ENCODE results near the gene LRRC57.

The LRRC57 gene

DNA sequence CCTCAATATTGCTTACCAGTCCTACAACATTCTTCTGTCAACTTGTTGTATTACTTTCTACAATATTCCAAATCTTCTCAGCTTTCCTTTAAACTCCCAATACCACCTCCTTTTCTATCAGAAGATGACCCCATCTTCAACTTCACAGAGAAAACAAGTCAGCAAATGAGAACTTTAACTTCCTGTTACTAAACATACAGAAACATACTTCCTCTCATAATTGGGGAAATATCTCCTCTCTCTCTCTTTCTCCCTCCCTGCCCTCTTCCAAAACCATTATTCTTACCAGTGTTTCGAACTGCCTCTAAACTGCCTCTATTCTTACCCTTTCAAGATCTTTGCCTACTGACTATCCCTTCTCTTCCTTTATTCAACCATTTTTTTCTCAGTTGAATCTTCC is 54.9 kb downstream of the LRRC57 start:
- in situ Hi-C loops (cut with MboI; ENCODE audit: low sequenced_read_pairs): no loop called here

DNA sequence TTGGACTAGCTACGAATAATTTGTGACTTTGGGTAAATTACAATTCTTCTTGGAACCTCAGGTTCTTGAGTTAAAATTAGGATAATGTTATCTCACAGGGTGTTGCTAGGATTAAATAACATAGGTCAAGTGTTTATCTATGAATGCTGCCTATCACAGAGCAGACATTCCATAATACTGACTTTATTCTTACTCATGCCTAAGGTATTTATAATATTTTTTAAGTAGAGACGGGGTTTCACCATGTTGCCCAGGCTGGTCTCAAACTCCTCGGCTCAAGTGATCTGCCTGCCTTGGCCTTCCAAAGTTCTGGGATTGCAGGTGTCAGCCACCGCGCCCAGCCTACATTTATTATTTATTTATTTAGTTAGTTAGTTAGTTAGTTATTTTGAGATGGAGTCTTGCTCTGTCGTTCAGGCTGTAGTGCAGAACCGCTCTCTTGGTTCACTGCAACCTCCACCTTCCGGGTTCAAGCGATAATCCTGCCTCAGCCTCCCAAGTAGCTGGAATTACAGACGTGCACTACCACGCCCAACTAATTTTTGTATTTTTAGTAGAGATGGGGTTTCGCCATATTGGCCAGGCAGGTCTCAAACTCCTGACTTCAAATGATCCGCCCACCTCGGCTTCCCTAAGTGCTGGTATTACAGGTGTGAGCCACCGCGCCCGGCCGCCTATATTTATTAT is 56.9 kb downstream of the LRRC57 start:
- in situ Hi-C loops (cut with MboI; ENCODE audit: low sequenced_read_pairs): no loop called here

DNA sequence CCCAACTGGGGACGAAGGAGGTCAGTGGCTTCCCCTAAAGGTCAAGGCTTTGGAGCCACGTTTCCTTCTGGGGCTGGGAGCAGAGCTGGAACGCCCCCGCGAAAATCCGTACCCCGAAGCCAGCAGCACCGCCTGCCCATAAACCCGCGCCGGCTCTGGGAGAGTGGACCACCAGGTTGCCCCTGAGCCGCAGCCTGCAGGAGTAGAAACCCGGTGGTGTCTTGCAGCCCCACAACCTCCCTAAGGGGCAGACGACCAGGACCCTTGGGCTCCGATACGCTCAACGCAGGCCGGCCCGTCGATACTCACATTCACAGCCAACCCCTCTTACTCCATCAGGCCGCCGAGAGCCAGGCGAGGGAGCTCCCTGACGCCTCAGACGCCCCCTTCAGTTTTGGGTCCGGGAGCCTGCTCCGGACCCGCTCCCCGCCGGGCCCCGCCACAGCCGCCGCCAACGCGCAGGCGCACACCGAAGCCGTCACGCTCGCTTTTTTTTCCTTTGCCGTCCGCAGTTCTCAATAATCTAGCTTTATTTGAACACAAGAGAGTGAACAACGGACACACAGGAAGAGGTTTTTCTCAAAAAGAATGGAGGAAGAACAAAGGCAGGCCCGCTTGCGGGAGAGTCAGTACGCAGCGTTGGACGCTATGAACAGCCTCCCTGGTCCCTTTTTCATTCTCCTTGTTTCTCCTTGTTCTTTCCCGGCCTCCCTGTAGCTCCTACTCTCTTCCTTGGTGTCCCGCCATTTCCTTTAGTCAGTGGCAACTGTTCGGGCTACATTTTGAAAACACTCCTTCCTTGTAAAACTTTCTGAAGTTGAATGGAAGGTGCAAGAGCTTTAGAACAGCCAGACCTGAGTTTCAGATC is 57.7 kb downstream of the LRRC57 start, which contains the start of gene ZNF106:
Gene ZNF106, minus strand, starts transcription at position 471 of the 868 bp plus-strand sequence. CDS start 18,852 bp downstream, outside the sequence.
- in situ Hi-C loops (cut with MboI; ENCODE audit: low sequenced_read_pairs): no loop called here

DNA sequence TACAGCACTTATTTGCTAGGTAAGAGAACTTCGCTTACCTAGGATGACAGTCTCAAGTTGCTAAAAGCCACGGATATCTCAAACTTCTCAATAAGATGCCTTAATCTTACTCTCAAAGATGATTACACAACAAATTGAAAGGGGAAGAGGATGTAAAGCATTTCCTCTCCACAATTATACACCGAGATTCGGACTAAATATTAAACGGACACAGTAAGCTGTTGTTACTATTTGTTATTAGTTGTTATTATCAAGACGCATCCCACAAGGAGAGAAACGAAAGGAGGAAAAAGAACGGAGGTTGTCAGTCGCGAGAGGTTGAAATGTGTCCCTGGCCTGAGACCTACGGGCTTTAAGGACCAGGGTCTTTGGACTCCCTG is 58.3 kb downstream of the LRRC57 start:
- in situ Hi-C loops (cut with MboI; ENCODE audit: low sequenced_read_pairs): no loop called here
